ENCODE results near the gene TUBA4A. TPM values are rescaled to one million over a fixed set of nuclear protein-coding genes. Genes with fewer than 3 reads are reported as not detected.

Gene TUBA4A
- total and polyA plus RNA-seq, 8 donors = 24.1 to 84.0 (median 39.7) TPM

GRCh38 chr2:219220652-219221402 lies 32.9 kb downstream of the TUBA4A start:
- Histone ChIP-seq H3K9me3 (no peaks in the 10 kb centered on the region), H3K27ac (no peak overlapping the region), H3K4me1 (peaks cover 17 to 50% of the 10 kb centered on the region in 2 donors), H3K27me3 (no peaks in the 10 kb centered on the region), H3K36me3 (peaks cover 0 to 72% of the 10 kb centered on the region in 2 donors), H3K4me3 (no peak overlapping the region)
- no peak for TF ChIP-seq CTCF (IDR thresholded peaks at IDR 0.05)
- intact Hi-C loops (cut with DNase I) = no loop called here
- no peak for ATAC-seq
- DNase-seq = no peak

- H3K27me3 ChIP-seq = no peaks in the 10 kb centered on the region
- H3K4me1 ChIP-seq = peaks cover 17 to 42% of the 10 kb centered on the region in 2 donors
- TF ChIP-seq CTCF (IDR thresholded peaks at IDR 0.05) = no peak
- no peak for DNase-seq
- no peak overlapping the region for H3K4me3 ChIP-seq
- H3K27ac ChIP-seq = peak overlapping the region in 1 of 2 donors; percentile 92
- H3K36me3 ChIP-seq = peaks cover 0 to 70% of the 10 kb centered on the region in 2 donors
- intact Hi-C loops (cut with DNase I) = no loop called here
- no peak for ATAC-seq
- no peaks in the 10 kb centered on the region for H3K9me3 ChIP-seq
These were observed 33.8 kb downstream of the TUBA4A start for GRCh38 chr2:219219784-219220532.

GRCh38 chr2:219218732-219219701 lies 34.7 kb downstream of the TUBA4A start, which contains the start of gene ABCB6:
ABCB6 (minus strand) TSS chr2:219218958; CDS start chr2:219218673, 285 bp downstream.
- TF ChIP-seq CTCF (IDR thresholded peaks at IDR 0.05) = no peak
- DNase-seq = peak; percentile 94 to 97 (median 96)
- H3K36me3 ChIP-seq = peaks cover 0 to 69% of the 10 kb centered on the region in 2 donors
- H3K27ac ChIP-seq = peak within 1 kb of the TSS; percentile 90 to 92
- H3K9me3 ChIP-seq = no peaks in the 10 kb centered on the region
- H3K27me3 ChIP-seq = no peaks in the 10 kb centered on the region
- peak within 1 kb of the TSS; percentile 53 to 68 for H3K4me3 ChIP-seq
- peak; percentile 92 for ATAC-seq
- peaks cover 17 to 35% of the 10 kb centered on the region in 2 donors for H3K4me1 ChIP-seq
- intact Hi-C loops (cut with DNase I) = no loop called here

GRCh38 chr2:219218217-219218731 lies 35.4 kb downstream of the TUBA4A start:
- intact Hi-C loops (cut with DNase I) = no loop called here
- H3K9me3 ChIP-seq = no peaks in the 10 kb centered on the region
- ATAC-seq = peak; percentile 70
- no peaks in the 10 kb centered on the region for H3K27me3 ChIP-seq
- peak; percentile 64 to 88 (median 66) for DNase-seq
- H3K36me3 ChIP-seq = peaks cover 0 to 69% of the 10 kb centered on the region in 2 donors
- H3K4me1 ChIP-seq = peaks cover 17 to 35% of the 10 kb centered on the region in 2 donors
- H3K27ac ChIP-seq = peak overlapping the region; percentile 90 to 92
- TF ChIP-seq CTCF (IDR thresholded peaks at IDR 0.05) = no peak
- H3K4me3 ChIP-seq = peak overlapping the region; percentile 53 to 68

Measured in left lung (tissue), 10 donors.